ENCODE measurements around the gene MEGF11.
A peak's percentile ranks its signal among the peaks of the same experiment; 100 is the strongest.
"Not testable (repeated sequence)": the region's sequence is repeated elsewhere in the genome, so short reads cannot be mapped to it uniquely, and the experiment has no call there.

Gene MEGF11

DNA sequence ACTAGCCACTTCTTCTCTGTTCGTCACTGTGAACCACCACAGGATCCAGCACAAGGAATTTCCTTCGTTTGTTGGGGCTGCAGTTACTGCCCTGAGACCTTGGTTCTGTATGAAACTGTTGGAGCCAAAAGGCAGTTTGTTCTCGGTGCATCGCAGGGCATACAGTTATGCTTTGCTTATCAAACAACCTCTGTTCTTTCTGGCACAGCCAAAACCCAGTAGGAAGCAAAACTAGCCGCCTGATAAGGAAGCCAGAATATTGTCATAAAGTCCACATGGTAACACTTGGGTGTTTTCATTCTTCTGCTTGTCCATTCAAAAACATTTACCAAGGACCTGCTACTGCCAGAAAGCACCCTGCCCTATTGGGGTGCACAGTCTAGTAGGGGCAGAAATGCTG lies 268.2 kb downstream of the MEGF11 start:
- ATAC-seq (replicated peaks) (no peak), DNase-seq (no peak)
- no peak overlapping the region for H3K4me3 Mint-ChIP-seq
- H3K36me3 Mint-ChIP-seq (ENCODE audit: insufficient read depth): no peaks in the 10 kb centered on the region
- no peaks in the 10 kb centered on the region for H3K9me3 Mint-ChIP-seq
- peaks cover 37 to 91% of the 10 kb centered on the region in 2 donors for H3K27me3 Mint-ChIP-seq
- no peak overlapping the region for H3K27ac Mint-ChIP-seq
- H3K4me1 Mint-ChIP-seq (ENCODE audit: low read depth in 2 of 2): peaks cover 5 to 13% of the 10 kb centered on the region in 2 donors

DNA sequence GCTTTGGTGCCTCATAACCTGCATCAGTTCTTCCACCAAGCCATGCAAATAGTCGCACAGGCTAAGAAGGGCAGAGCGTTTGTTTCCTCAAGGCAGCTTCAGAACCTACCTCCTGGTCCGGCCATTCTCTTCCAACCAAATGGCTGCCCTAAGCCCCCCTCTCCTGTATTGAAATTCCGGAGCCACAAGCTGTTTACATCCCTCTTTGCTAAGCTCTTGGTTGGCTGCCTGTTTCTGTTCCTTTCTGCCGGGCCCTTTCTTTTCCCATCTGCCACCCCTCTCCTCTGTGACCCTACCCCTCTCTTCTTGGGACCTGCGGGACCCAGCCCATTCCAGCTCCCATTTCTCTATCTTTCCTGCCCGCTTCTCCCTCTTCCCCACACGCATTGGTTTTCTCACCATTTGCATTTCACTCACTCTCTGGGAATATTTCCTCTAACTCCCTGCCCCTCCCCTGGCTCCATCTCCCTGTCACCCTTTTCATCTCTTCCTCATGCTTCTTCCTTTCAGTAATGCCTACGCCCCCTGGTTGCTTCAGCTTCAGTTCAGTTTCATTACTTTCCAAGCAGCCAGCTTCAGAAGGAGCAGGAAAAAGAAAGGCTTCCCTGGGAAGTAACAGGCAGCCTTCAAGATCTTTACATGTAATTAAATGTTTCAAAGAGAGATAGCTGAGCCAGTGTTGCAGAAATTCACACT lies 270.8 kb downstream of the MEGF11 start:
- H3K4me1 Mint-ChIP-seq (ENCODE audit: low read depth in 2 of 2): peaks cover 5 to 13% of the 10 kb centered on the region in 2 donors
- no peak for DNase-seq
- no peaks in the 10 kb centered on the region for H3K9me3 Mint-ChIP-seq
- ATAC-seq (replicated peaks): no peak
- peak overlapping the region; percentile 43 to 54 for H3K4me3 Mint-ChIP-seq
- H3K36me3 Mint-ChIP-seq (ENCODE audit: insufficient read depth): no peaks in the 10 kb centered on the region
- H3K27me3 Mint-ChIP-seq: peaks cover 25 to 65% of the 10 kb centered on the region in 2 donors
- H3K27ac Mint-ChIP-seq: no peak overlapping the region

GRCh38 chr15:65981837-65982626 lies 271.5 kb downstream of the MEGF11 start:
- Mint-ChIP-seq H3K4me1 (ENCODE audit: low read depth in 2 of 2) (peaks cover 5 to 13% of the 10 kb centered on the region in 2 donors), H3K36me3 (ENCODE audit: insufficient read depth) (no peaks in the 10 kb centered on the region), H3K4me3 (peak overlapping the region; percentile 43 to 54), H3K27me3 (peaks cover 25 to 63% of the 10 kb centered on the region in 2 donors), H3K9me3 (no peaks in the 10 kb centered on the region), H3K27ac (no peak overlapping the region)
- ATAC-seq (replicated peaks) (peak; percentile 86), DNase-seq (peak; percentile 19 to 43 (median 21))

- ATAC-seq (replicated peaks): no peak
- DNase-seq: no peak
Observed at GRCh38 chr15:65980824-65981456, 272.6 kb downstream of the MEGF11 start.

DNA sequence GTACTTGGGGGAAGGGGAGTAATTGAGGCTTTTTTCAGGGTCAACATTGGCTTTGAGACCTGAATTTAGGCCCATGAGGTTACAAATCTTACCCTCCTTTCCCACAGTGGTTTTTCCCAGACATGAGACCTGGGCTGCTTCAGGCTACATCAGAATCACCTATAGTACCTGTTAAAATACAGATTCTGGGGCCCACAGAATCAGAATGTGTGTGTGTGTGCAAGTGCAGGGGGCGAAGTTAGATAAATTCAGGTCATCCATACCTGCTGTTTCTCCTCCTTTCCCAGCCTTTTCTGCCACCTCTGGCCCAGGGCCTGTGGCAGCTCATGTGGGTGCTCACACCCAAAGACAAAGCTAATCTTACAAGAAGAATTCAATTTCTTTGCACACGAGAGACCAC lies 273.7 kb downstream of the MEGF11 start:
- Mint-ChIP-seq H3K9me3 (no peaks in the 10 kb centered on the region), H3K4me3 (peak overlapping the region in 1 of 2 donors; percentile 30), H3K4me1 (ENCODE audit: low read depth in 2 of 2) (peaks cover 5 to 13% of the 10 kb centered on the region in 2 donors), H3K27me3 (peaks cover 20 to 50% of the 10 kb centered on the region in 2 donors), H3K36me3 (ENCODE audit: insufficient read depth) (no peaks in the 10 kb centered on the region), H3K27ac (no peak overlapping the region)
- no peak for ATAC-seq (replicated peaks)
- DNase-seq: no peak

More at GRCh38 chr15:65980824-65981456, 272.6 kb downstream of the MEGF11 start:
- Mint-ChIP-seq H3K4me1 (ENCODE audit: low read depth in 2 of 2) (peaks cover 5 to 13% of the 10 kb centered on the region in 2 donors), H3K9me3 (no peaks in the 10 kb centered on the region), H3K4me3 (no peak overlapping the region), H3K27ac (no peak overlapping the region), H3K36me3 (ENCODE audit: insufficient read depth) (no peaks in the 10 kb centered on the region), H3K27me3 (peaks cover 25 to 52% of the 10 kb centered on the region in 2 donors)

- Mint-ChIP-seq H3K27ac (no peak overlapping the region), H3K27me3 (peaks cover 19 to 48% of the 10 kb centered on the region in 2 donors), H3K4me3 (no peak overlapping the region), H3K4me1 (ENCODE audit: low read depth in 2 of 2) (peaks cover 5 to 13% of the 10 kb centered on the region in 2 donors), H3K9me3 (no peaks in the 10 kb centered on the region), H3K36me3 (ENCODE audit: insufficient read depth) (no peaks in the 10 kb centered on the region)
- DNase-seq (no peak), ATAC-seq (replicated peaks) (no peak)
Observed at GRCh38 chr15:65979316-65979715, 274.2 kb downstream of the MEGF11 start.

DNA sequence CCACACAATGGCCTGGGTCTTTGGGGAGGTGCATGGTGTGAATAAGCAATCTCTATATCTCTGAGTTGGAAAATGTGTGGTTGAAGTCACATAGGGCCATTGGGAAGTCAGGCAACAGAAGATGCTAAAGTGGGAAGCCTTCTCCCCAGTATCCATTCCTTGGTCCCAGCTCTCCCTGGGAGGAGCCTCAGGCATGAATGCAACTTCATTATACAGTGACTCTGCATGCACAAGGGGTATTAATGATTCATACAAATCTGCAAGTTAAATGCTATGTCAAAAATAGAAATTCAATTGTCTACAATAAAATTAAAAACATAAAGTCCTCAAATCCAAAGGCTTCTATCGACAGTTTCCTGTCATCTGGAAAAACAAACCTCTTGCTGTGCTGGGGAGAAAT lies 275.4 kb downstream of the MEGF11 start:
- peaks cover 8 to 46% of the 10 kb centered on the region in 2 donors for H3K27me3 Mint-ChIP-seq
- DNase-seq (no peak), ATAC-seq (replicated peaks) (no peak)
- H3K4me1 Mint-ChIP-seq (ENCODE audit: low read depth in 2 of 2): peaks cover 5 to 13% of the 10 kb centered on the region in 2 donors
- no peaks in the 10 kb centered on the region for H3K9me3 Mint-ChIP-seq
- no peak overlapping the region for H3K27ac Mint-ChIP-seq
- no peaks in the 10 kb centered on the region for H3K36me3 Mint-ChIP-seq (ENCODE audit: insufficient read depth)
- no peak overlapping the region for H3K4me3 Mint-ChIP-seq

DNA sequence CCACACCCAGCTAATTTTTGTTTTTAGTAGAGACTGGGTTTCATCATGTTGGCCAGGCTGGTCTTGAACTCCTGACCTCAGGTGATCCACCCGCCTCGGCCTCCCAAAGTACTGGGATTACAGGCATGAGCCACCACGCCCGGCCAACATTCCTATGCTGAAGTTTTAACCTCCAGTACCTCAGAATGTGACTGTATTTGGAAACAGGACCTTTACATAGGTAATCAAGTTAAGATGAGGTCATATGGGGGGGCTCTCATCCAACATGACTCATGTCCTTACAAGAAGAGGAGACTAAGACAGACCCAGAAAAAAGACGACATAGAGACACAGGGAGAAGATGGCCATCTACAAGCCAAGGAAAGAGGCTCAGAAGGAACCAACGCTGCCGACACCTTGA lies 277.4 kb downstream of the MEGF11 start:
- not testable (repeated sequence) for H3K36me3 Mint-ChIP-seq (ENCODE audit: insufficient read depth); H3K4me1 Mint-ChIP-seq (ENCODE audit: low read depth in 2 of 2); H3K9me3 Mint-ChIP-seq; ATAC-seq (replicated peaks); H3K4me3 Mint-ChIP-seq; H3K27ac Mint-ChIP-seq; DNase-seq
- H3K27me3 Mint-ChIP-seq: peaks cover 8 to 38% of the 10 kb centered on the region in 2 donors

DNA sequence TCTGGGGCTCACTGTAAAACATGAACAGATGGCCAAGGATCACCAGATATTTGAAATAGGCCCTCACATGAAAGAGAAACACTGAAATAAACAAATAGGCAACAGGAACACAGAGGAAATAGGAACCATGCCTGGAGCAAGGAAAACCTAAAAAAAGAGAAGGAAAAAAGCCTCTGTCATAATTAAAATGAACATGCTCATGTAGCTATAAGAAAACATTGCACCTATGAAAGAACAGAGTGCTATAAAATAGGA lies 281.9 kb downstream of the MEGF11 start:
- H3K36me3 Mint-ChIP-seq (ENCODE audit: insufficient read depth): no peaks in the 10 kb centered on the region
- H3K4me3 Mint-ChIP-seq: no peak overlapping the region
- no peak overlapping the region for H3K27ac Mint-ChIP-seq
- ATAC-seq (replicated peaks) (no peak), DNase-seq (no peak)
- H3K4me1 Mint-ChIP-seq (ENCODE audit: low read depth in 2 of 2): no peaks in the 10 kb centered on the region
- H3K27me3 Mint-ChIP-seq: peaks cover 50 to 76% of the 10 kb centered on the region in 2 donors
- no peaks in the 10 kb centered on the region for H3K9me3 Mint-ChIP-seq

GRCh38 chr15:65970937-65971740 lies 282.4 kb downstream of the MEGF11 start:
- no peak for DNase-seq
- no peak for ATAC-seq (replicated peaks)
- Mint-ChIP-seq H3K27me3 (peaks cover 55 to 81% of the 10 kb centered on the region in 2 donors), H3K4me3 (no peak overlapping the region), H3K4me1 (ENCODE audit: low read depth in 2 of 2) (no peaks in the 10 kb centered on the region), H3K9me3 (no peaks in the 10 kb centered on the region), H3K27ac (no peak overlapping the region), H3K36me3 (ENCODE audit: insufficient read depth) (no peaks in the 10 kb centered on the region)

- Mint-ChIP-seq H3K4me3 (no peak overlapping the region), H3K27me3 (peaks cover 65 to 84% of the 10 kb centered on the region in 2 donors), H3K36me3 (ENCODE audit: insufficient read depth) (no peaks in the 10 kb centered on the region), H3K9me3 (no peaks in the 10 kb centered on the region), H3K27ac (no peak overlapping the region), H3K4me1 (ENCODE audit: low read depth in 2 of 2) (no peaks in the 10 kb centered on the region)
- no peak for DNase-seq
- no peak for ATAC-seq (replicated peaks)
Observed at GRCh38 chr15:65969865-65970816, 283.4 kb downstream of the MEGF11 start.

DNA sequence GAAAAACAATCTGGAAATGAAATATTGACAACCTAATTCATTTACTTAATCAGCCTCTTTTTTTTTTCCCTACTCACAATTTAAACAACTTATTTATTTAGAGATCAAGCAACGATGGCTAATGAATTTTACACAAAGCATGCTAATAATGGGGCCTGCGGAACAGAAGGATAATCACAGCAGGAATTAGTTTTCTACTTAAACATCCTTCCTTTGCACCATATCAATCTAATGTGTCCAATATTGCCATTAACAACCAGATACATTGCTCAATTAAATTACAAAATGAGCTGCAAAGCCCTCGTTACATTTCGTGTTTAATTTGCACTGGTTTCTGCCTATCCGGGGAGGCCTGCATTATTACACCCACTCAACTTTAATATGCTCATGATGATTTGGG lies 285.0 kb downstream of the MEGF11 start:
- Mint-ChIP-seq H3K27me3 (peaks cover 72 to 90% of the 10 kb centered on the region in 2 donors), H3K4me3 (no peak overlapping the region), H3K36me3 (ENCODE audit: insufficient read depth) (no peaks in the 10 kb centered on the region), H3K4me1 (ENCODE audit: low read depth in 2 of 2) (no peaks in the 10 kb centered on the region), H3K27ac (no peak overlapping the region), H3K9me3 (no peaks in the 10 kb centered on the region)
- DNase-seq: no peak
- no peak for ATAC-seq (replicated peaks)
